NCI-H1436 (cell line): ENCODE measurements around the gene ZNF296.

Source experiments
- DNase-seq: peaks from one replicate; lab custom pipeline; 2025; lab: John Stamatoyannopoulos, UW

ZNF296 gene

DNA sequence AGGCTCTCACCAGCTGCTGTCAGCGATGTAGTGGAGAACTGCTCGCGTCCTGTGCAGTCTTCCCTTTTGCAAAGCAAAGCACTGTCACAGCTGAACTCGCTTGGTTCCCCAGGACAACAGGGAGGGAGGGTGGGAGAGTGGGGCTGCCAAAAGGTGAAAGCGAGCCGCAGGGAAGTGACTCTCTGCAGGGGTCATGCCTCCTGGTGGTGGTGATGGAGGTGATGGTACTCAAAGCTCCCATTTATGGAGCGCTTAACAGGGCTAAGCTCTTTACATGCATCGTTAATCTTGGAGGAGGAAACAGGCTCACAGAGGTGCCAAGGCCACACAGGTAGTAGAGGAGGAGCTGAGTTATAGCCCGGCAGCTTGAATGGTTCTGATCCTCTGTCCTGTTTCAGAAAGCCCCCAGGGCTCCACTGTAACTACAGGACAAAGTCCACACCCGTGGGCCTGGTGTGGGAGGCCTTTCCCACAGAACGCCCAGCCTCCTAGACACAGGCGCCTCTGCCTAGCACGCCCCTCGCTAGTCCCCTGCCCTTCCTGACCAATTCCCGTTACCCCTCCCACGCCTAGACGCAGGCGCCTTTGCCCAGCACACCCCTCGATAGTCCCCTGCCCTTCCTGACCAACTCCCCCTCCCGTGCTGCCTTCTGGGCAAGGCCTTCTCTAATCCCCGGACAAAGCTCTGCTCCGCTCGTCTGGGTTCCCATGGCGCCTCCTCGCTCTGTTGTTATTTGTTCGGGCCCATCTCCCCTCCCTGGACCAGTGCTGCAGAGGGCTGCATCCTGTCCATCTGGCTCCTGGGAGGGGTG lies 27.4 kb upstream of the ZNF296 start:
- DNase-seq = no peak

DNA sequence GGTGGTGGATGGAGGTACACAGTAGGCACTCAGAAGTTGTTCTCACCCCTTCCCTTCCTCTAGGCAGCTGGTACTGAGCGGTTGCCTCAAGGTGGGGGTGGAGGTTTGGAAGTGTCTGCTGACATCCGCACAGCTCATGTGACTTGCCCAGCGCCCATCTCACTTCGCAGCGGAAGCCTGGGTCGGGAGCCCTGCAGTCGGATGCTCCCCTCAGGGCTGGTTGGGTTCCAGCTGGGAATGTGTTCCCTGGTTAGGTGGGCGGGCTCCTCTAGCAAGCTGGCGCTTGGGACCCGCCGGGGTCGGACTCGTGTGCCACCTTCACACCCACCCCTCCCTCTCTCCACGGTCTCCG lies 26.9 kb upstream of the ZNF296 start:
- no peak for DNase-seq

DNA sequence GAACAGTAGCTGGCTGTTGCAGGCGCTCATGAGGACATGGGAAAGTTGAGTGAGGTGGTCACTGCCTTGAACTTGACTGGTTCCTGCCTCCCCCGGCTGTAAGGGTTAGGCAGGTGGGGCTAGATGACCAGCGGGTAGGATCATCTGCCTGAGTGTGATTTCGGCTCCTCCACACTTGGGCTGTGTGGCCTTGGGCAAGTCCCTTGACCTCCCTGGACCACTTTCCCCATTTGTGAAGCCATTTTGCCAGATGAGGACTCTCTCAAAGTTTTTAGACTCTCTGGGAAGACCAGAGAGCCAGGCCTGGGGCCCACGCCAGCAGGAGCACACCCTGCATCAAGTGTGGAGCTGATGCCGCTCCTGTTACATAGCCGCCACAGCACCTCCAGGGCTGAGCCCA lies 26.2 kb upstream of the ZNF296 start:
- no peak for DNase-seq

DNA sequence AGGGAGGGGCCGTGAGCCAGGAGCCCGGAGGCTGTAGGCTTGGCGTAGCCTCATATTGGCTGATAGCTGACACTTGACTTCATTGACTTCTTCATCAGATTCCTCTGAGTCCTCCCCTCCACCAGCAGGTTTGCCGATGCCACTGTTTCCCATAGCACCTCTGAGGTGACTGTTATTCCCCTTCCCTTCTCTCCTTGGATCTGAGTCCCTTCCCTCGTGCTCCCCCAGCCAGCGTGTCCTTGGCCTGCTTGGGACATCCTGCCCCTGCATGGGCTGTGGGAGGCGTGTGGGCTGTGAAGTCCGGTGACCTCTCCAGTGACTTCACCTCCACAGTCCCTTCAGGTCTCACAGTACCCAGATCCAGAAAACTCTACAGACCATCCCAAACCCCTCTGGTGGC lies 25.5 kb upstream of the ZNF296 start:
- DNase-seq = no peak

DNA sequence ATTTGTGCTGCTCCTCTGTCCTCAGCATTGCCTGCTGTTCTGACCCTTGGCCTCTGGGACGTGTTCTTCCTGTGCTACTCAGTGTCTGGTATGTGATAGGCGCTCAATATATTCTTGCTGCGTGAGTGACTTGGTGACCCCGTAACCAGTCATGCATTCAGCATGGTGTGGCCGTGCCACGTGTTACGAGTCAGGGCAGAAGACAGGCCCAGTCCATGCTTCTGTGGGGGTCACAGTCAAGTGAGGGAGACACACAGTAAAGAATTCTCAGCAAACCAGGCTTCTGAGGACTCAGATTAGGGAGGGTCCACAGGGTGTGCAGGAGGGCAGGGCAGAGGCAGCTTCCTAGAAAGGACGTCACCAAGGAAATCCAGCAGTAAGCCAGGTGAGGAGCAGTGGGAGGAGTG lies 24.6 kb upstream of the ZNF296 start:
- no peak for DNase-seq

DNA sequence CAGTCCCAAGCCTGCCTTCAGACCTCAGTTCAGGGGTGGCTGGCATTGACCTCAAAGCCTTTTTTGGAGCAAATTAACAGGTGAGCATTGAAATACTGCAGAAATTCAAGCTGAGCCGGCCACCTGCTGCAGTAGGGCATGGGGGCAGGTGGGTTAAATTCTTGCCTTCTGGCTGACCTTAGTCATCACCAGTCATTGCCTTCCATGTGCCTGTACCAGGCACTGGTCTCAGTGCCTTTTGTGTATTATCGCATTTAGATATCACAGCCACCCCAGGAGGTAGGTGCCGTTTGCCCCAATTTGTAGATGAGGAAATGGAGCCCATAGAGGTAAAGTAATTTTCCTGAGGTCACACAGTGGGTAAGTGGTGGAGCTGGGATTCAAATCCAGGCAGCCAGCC lies 23.9 kb upstream of the ZNF296 start:
- DNase-seq = no peak

DNA sequence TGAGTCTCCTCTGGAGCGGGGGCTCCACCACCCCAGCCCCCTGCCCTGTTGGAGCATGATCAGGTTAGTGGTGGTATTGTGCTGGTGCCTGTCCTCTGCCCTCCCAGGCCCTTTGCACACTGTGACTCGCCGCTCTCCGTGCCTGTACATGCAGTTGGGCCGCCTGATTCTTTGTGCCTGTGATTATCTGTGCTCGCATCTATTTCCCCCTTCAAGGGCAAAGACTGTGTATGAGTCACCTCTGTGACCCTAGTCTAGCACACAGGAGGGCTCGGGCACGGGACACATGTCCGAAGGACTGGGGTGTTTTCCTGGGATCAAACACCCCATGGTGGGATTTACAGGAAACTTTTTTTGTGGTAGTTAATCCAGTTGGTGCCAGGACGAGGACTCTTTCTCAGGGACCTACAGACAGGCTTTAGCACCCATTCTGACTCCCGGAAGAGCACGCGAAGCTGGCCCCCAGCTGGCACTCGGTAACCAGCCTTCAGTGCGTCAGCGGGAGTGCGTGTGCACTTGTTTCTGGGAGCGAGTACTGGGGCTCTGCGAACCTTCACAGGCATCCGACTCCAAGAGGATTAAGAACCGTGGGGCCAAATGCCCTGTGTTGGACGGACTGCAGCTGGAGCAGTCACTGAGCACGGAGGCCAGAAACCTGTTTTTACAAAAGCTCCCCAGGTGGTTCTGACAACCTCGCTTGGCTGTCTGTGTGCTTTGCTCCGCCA lies 23.4 kb upstream of the ZNF296 start:
- no peak for DNase-seq

DNA sequence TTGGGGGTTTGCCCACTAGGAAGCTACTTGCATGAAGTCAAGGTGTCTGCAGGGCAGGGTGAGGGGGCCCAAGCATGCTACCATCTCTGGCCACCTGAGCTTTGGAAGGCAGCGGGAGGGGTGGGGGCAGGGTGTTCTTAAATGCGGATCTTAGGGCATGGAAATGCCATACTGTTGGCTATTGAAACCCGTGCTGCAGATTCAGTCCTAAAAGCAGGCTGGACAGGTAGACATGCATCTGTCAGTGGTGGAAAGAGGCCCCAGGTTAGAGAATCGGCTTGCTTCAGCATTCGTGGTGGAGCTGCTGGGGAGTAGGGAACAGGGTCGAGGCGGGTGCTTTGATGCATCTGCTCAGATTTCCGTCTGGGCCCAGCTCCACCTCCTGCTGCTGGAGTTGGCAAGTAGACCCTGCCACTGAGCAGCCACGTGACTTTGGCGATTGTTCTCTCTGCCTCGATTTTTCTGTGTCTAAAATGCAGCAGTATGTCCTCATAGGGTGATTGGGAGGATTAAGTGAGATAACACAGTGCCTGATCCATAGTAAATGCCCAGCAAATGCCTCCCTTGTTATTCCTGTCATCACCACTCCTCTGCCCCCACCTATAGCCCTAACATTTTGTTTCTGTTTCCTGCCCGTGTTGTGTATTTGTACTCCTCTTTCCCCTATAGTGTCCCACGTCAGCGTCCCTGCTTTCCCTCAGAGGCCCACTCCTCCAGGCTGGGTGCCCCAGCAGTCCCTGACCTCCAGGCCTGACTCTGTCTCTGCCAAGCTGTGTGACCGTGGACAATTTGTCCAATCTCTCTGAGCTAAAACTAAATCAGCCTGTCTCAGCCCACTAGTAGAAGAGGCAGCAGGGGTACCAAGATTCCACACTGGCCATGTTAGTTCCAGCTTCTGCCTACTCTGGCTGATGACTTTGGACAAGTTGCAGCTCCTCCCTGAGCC lies 22.5 kb upstream of the ZNF296 start:
- no peak for DNase-seq

DNA sequence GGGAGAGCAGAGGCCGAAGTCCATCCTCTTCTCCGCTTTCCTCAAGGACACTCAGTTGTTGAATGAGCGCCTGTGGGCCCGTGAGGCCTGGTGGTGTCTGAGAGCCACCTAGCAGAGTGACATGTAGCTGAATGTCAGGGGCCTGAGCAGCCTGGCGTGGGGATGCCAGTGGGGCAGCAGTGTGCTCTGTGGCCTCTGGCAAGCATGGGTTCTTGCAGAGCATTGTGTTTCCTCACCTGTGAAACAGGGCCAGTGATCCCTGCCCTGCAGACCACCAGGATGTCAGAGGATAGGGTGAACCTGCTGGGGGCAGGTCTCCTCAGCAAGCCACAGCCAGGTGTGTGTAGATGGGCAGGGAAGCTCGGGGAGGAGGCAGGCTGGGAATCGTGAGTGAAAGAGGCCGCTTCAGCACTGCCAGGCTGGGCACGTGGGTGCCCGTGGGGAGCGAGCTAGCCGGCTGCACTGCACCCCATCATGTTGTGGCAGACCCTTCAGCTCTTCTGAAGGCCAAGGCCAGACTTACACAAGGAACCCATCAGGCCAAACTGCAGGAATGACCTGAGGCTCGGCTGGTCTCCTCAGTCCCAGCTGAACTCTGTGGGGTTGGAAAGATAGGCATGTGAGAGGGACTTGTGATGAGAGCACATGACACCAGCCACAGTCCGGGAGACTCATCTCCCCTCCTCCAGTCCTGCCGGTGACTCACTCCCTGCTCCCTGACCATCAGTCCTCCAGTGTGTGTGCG lies 21.7 kb upstream of the ZNF296 start:
- no peak for DNase-seq

DNA sequence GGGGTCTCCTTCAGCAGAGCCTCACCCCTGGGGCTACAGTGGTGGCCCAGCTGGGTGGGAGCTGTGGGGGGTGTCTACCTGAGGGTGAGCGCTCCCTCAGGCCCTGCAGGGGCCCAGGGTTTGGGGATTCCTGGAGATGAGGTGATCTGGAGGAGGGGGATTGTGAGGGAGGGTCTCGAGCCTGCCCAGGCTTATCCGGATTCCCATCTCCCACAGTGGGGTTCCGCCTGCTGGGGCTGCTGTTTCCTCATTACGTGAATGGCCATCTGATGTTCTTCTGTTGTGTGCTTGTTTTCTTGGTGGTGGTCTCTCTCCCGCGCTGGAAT lies 21.1 kb upstream of the ZNF296 start:
- no peak for DNase-seq

DNA sequence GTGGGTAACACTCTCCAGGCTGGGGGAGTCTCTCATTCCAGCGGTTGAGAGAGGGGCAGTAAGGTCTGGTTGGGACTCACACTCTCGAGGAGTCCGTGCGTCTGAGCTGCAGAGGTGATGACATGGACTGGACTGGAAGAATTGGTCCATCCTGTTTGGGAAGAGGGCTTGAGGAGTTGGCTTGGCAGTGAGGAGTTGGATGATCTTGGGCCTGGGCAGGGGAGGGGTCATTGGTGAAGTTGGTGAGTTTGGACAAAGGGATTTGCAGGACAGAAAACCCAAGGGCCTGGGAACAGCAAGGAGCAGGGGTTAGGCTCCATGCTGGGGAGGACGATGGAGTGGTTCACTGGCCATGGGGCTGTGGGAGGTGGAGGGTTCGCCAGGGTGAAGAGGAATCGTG lies 20.4 kb upstream of the ZNF296 start:
- no peak for DNase-seq

DNA sequence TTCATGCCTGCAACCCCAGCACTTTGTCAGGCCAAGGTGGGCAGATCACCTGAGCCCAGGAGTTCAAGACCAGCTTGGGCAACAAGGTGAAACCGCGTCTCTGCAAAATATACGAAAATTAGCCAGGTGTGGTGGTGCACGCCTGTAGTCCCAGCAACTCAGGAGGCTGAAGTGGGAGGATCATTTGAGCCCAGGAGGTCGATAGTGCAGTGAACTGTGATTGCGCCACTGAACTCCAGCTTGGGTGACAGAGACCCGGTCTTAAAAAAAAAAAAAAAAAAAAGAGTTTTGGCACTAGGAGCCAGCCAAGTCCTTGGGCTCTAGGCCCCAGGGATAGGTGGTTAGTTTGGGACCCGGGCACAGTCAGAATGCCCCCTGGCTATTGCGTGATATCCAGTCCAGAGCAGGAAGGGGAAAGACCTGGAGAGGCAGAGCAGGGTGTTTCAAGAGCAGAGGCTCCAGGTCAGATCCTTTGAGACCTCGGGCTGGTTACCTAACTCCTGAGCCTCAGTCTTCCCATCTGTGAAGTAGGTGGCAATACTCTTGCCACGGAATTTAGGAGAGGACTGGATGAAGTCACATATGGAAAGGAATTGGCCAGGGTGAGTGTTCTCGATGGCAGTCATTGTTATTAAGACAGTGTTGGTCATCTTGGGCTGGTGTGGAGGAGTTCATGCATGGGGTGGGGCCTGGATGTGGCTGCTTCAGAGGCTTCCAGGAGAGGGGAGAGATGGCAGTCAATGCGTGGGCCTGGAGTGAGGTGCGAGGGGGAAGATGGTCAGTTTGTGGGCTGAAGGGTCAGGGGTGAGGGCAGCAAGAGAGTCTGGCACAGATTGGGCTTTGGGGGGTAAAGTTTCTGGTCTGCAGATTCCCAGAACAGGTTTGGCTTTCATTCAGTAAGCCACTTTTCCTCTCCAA lies 19.5 kb upstream of the ZNF296 start:
- no peak for DNase-seq

DNA sequence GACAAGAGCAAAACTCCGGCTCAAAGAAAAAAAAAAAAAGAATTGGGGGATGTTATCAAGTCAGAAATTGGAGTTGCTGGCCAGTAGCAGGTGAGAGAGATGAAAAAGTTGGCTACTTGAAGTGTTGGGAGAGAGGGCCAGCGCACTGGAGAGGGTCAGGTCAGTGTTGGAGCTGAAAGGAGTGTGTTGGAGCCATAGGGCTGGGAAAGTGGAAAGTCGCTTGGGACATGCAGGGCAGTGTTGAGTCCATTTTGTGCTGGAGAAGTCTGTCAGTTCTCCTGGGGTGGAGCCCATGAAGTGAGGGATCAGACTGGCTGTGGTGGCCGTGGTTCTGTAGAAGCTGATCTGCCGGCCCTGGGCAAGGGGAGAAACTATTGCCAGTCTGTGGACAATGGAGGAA lies 18.4 kb upstream of the ZNF296 start:
- DNase-seq = no peak

DNA sequence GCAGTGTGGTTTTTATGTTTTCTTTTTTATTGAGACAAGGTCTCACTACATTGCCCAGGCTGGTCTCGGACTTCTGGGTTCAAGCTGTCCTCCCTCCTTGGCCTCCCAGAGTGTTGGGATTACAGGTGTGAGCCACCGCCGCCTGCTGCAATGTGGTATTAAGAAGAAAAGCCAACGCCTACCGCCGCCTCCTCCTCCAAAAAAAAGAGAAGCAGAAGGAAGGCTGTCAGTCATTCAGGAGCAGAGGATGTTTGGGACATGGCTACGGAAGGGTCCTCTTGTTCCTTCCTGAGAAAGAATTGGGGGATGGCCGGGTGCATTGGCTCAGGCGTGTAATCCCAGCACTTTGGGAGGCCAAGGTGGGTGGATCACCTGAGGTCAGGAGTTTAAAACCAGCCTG lies 17.9 kb upstream of the ZNF296 start:
- no peak for DNase-seq

DNA sequence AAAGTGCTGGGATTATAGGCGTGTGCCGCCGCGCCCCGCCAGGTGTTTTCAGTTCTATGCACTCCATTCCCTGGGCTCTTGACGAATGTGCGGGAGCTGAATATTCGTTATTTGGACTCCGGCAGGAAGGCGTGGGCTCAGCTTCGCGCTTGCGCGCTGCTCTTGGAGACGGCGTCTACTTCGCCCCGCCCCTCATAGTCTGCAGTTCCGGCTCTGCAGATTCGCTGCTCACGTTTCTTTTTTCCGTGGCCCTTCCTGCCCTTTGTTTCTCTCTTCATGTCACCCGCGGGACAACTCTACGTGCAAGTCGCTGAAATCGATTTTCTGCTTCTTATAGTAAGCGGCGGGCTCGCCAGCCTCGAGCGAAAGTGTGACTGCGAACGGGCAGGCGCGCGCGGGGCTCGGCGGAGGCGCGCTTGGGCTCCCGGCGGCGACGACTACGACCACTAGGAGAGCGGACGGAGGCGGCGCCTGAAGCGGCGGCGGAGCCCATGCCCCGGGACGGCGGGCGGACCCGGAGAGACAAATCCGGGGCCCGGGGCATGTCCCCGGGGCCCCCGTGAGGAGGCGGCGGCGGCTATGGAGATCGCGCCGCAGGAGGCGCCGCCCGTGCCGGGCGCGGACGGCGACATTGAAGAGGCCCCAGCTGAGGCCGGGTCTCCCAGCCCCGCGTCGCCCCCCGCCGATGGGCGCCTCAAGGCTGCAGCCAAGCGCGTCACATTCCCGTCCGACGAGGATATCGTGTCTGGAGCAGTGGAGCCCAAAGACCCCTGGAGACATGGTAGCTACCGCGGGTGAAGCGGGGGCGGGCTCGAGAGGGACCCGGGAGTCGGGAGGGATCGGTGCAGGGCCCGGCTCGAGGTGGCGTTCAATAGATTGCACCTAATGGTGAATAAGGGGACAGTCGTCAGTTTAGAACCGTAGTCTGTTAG lies 16.7 kb upstream of the ZNF296 start, which contains the start of gene PPP1R37:
Gene PPP1R37 (plus strand): TSS at position 433 of the 932 bp plus-strand sequence. CDS start 147 bp downstream, at position 580.
- DNase-seq = peak; percentile 97

DNA sequence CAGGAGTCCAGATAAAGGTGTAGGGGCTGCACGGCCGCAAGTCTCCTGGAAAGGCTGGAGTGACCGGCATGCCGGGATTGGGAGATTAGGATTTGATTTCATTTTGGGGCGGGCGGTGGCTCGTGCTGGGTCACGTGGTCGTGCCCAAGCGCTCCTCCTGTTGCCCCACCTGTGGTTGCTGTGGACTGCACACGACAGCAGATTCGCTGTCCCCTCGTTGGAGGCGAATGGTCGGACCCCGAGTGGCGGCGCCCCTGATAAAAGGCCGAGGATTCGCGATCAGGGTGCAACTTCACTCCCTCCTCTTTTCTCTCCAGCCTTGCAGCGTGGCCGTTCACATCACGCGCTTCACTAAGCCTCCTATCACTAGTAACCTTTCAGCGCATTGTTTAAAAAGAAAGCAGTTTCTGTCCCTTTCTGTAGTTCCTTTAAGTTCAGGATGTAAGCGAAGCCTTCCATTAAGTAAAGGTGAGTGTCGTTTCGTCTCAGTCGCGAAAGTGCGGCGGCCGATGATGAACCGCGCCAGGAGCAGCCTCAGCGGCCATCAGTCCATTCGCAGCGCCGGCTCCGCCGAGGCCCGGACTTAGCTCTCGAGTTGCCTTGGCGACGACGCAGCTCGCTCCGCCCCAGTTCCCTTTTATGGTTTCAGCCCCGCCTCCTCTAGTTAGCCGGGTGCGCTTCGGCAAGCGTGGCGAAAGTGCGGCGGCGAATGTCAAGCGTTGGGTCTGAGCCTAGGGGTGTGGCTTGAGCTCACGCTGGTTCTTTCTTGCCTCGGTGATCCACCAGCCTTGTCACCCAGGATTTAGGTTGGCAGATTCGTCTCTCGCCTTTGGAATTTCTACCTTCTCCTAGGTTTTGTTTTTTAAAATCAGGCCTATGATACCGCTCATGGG lies 15.0 kb upstream of the ZNF296 start:
- peak; percentile 98 for DNase-seq

DNA sequence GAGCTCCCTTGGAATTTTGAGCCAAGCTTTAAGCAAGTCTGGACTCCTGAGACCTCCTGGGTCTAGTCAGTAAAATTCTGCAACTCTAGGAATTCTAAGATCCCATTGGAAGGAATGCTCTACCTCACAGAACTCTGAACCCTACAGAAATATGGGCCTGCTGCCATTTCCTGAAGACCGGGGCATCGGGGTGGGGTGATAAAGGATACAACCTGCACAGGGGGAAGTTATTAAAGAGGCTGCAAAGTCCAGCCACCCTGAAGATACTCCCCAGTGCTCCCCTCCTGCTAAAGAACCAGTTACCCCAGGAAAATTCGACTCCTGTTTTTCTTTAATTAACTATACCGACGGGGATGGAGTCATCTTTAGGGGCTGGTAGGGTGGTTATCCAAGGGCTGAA lies 14.3 kb upstream of the ZNF296 start:
- DNase-seq = no peak

DNA sequence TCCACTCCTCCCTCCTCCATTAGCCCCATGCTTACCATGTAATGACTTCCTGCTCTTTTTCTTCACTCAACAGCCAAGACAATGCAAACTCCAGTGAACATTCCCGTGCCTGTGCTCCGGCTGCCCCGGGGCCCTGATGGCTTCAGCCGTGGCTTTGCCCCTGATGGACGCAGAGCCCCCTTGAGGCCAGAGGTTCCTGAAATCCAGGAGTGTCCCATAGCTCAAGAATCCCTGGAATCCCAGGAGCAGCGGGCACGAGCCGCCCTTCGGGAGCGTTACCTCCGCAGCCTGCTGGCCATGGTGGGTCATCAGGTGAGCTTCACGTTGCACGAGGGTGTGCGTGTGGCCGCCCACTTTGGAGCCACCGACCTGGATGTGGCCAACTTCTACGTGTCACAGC lies 13.8 kb upstream of the ZNF296 start:
- DNase-seq = no peak

DNA sequence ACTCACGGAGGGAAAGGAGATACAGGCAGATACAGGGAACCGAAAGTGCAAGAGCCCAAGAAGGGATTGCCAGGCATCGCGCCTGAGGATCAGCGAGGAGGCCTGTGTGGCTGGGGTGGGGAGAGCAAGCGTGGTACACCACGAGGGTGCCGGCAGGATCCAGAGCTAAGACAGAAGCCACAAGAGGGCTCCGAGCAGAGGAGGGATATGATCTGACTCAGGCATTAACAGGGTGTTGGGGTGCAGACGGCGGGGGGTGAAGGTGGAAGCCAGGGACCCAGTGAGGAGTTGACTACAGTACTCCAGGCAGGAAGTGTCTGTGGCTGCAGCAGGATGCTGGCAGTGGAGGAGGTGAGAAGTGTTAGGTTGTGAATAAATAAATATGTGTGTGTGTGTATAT lies 11.3 kb upstream of the ZNF296 start:
- no peak for DNase-seq
